ENCODE results near the gene ERG. TPM values are rescaled to one million over a fixed set of nuclear protein-coding genes. Genes with fewer than 3 reads are reported as not detected.

Gene ERG
- total and polyA plus RNA-seq, 9 of the 15 experiments (the other 6 are each of a cell fraction or from before 2014, with no cell fraction given): 0.06 TPM; not detected in 8

DNA sequence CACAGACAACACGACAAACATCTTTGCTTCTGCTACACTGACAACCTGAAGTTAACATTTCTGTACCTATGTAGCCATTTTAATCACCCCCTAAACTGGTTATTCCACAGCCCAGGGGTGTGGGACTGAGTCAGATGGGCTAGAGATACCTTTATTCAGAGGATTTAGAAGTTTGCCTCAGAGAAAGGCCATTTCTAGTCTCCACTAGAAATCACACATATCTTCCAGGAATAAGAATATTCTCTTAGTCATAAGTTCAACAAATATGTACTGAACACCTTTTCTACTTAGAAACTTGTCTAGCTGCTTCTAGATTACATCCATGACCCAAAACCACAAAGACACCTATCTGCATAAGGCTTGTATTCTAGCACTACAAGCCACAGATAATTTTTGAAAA lies 38.8 kb downstream of the ERG start:
- Histone ChIP-seq H3K4me2 (ENCODE audit: insufficient read depth, low read length) (no peak overlapping the region), H3K9me1 (ENCODE audit: control insufficient read depth, insufficient read depth, low read length) (no peaks in the 10 kb centered on the region), H3K4me3 (no peak overlapping the region), H3K4me1 (replicated peaks in 1 of 2; ENCODE audit: control insufficient read depth in 2 of 2, insufficient read depth in 2 of 2, low read length in 2 of 2) (no peaks in the 10 kb centered on the region), H3K9me3 (replicated peaks; ENCODE audit: control insufficient read depth, insufficient read depth, low read depth, low read length) (no peaks in the 10 kb centered on the region), H4K20me1 (replicated peaks; ENCODE audit: control insufficient read depth, insufficient read depth, low read length) (no peaks in the 10 kb centered on the region), H3K27me3 (ENCODE audit: control insufficient read depth in 2 of 2, insufficient read depth in 2 of 2, low read length in 2 of 2) (peaks cover 0 to 26% of the 10 kb centered on the region in 2 experiments; a peak in 3 of 5 replicates), H3K36me3 (ENCODE audit: control insufficient read depth, insufficient read depth, low read length) (no peaks in the 10 kb centered on the region), H2AFZ (ENCODE audit: low read depth, low read length) (no peak overlapping the region), H3K79me2 (ENCODE audit: control insufficient read depth, insufficient read depth, low read length) (no peaks in the 10 kb centered on the region), H3K27ac (ENCODE audit: extremely low read depth, low read depth, low read length) (no peak overlapping the region), H3K9ac (ENCODE audit: insufficient read depth in 1 of 2, low read depth in 2 of 2, low read length in 2 of 2) (no peak overlapping the region)
- FAIRE-seq (no peak), ATAC-seq (no peak), DNase-seq (ENCODE audit: extremely low read depth in 1 of 4, low spot score in 3 of 4) (no peak)
- ChIA-PET POLR2A (no interaction called here), CTCF (ENCODE audit: low intra/inter-chr PET ratio) (no interaction called here)
- in situ Hi-C loops (cut with MboI): no loop called here
- TF ChIP-seq, protein P1, sequence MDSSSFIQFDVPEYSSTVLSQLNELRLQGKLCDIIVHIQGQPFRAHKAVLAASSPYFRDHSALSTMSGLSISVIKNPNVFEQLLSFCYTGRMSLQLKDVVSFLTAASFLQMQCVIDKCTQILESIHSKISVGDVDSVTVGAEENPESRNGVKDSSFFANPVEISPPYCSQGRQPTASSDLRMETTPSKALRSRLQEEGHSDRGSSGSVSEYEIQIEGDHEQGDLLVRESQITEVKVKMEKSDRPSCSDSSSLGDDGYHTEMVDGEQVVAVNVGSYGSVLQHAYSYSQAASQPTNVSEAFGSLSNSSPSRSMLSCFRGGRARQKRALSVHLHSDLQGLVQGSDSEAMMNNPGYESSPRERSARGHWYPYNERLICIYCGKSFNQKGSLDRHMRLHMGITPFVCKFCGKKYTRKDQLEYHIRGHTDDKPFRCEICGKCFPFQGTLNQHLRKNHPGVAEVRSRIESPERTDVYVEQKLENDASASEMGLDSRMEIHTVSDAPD (CRISPR knock-in tag; IDR thresholded peaks at IDR 0.05): no peak
- TF ChIP-seq ZEB2 (IDR thresholded peaks at IDR 0.05): no peak
- no peak for TF ChIP-seq GTF2E2 (tag; IDR thresholded peaks at IDR 0.05)
- TF ChIP-seq, protein P2, sequence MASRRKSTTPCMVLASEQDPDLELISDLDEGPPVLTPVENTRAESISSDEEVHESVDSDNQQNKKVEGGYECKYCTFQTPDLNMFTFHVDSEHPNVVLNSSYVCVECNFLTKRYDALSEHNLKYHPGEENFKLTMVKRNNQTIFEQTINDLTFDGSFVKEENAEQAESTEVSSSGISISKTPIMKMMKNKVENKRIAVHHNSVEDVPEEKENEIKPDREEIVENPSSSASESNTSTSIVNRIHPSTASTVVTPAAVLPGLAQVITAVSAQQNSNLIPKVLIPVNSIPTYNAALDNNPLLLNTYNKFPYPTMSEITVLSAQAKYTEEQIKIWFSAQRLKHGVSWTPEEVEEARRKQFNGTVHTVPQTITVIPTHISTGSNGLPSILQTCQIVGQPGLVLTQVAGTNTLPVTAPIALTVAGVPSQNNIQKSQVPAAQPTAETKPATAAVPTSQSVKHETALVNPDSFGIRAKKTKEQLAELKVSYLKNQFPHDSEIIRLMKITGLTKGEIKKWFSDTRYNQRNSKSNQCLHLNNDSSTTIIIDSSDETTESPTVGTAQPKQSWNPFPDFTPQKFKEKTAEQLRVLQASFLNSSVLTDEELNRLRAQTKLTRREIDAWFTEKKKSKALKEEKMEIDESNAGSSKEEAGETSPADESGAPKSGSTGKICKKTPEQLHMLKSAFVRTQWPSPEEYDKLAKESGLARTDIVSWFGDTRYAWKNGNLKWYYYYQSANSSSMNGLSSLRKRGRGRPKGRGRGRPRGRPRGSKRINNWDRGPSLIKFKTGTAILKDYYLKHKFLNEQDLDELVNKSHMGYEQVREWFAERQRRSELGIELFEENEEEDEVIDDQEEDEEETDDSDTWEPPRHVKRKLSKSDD (conservative IDR thresholded peaks at IDR 0.05; ENCODE audit: low read length): no peak
- no peak for TF ChIP-seq RBM34 (IDR thresholded peaks at IDR 0.05; ENCODE audit: borderline replicate concordance, insufficient read depth, low read length)
- no peak for TF ChIP-seq JUN (IDR thresholded peaks at IDR 0.05; ENCODE audit: borderline replicate concordance, low read depth, low read length)
- TF ChIP-seq JUN (CRISPR knock-in tag; IDR thresholded peaks at IDR 0.05; ENCODE audit: borderline replicate concordance): no peak
- no TSS peak for BruUV-seq (replicated peaks)
- WGBS (ENCODE audit: insufficient coverage, low coverage, missing lambda C conversion rate): 0% methylated on average over 1 of the region's 1 CpG
- intact Hi-C loops (cut with micrococcal nuclease): no loop called here
